Measurements from ENCODE around the gene PDZK1IP1.

GRCh38 chr1:47209725-47210325 lies 20.0 kb upstream of the PDZK1IP1 start:
- no peak for TF ChIP-seq CTCF (IDR thresholded peaks at IDR 0.05)
- TF ChIP-seq POLR2A (IDR thresholded peaks at IDR 0.05): no peak

All from heart left ventricle (tissue), 13 donors.